Stimulated activated CD8-positive, alpha-beta memory T cell treated with anti-CD3 and anti-CD28 coated beads, Interleukin-12 subunit alpha, Interleukin-12 subunit beta, amount 100 ng/mL, for 4 hours (primary cell): Measurements from ENCODE around the gene GAN.
"Not testable (repeated sequence)": the region's sequence is repeated elsewhere in the genome, so short reads cannot be mapped to it uniquely, and the experiment has no call there.

Experiments used
- DNase-seq: peaks from one replicate; pipeline ENCODE4 v3.0.0-alpha.2; 2020; ENCODE audit warnings: low read depth

The GAN gene

GRCh38 chr16:81310045-81310644, 4.6 kb upstream of the GAN start:
- no peak for DNase-seq

GRCh38 chr16:81311762-81312161, 3.0 kb upstream of the GAN start:
- DNase-seq: no peak

- DNase-seq: no peak
These were observed 810 bp upstream of the GAN start for GRCh38 chr16:81313701-81314602.

GRCh38 chr16:81315271-81316175, 761 bp downstream of the GAN start:
- peak; percentile 29 for DNase-seq

GRCh38 chr16:81316176-81316496, 1.4 kb downstream of the GAN start:
- DNase-seq: no peak

- DNase-seq: no peak
These were observed 3.9 kb downstream of the GAN start for GRCh38 chr16:81318711-81319110.

- DNase-seq: no peak
These were observed 4.6 kb downstream of the GAN start for GRCh38 chr16:81319221-81319912.

GRCh38 chr16:81321039-81321438, 6.3 kb downstream of the GAN start:
- no peak for DNase-seq

- no peak for DNase-seq
These were observed 6.8 kb downstream of the GAN start for GRCh38 chr16:81321536-81321935.

- DNase-seq: no peak
These were observed 10.0 kb downstream of the GAN start for GRCh38 chr16:81324808-81325207.

- no peak for DNase-seq
These were observed 12.2 kb downstream of the GAN start for GRCh38 chr16:81327011-81327410.

GRCh38 chr16:81327447-81328196, 12.9 kb downstream of the GAN start:
- no peak for DNase-seq

- no peak for DNase-seq
These were observed 15.2 kb downstream of the GAN start for GRCh38 chr16:81329947-81330346.

GRCh38 chr16:81333356-81333755, 18.6 kb downstream of the GAN start:
- DNase-seq: no peak

- no peak for DNase-seq
These were observed 20.9 kb downstream of the GAN start for GRCh38 chr16:81335669-81336068.

GRCh38 chr16:81337097-81337496, 22.3 kb downstream of the GAN start:
- DNase-seq: no peak

GRCh38 chr16:81345172-81345571, 30.4 kb downstream of the GAN start:
- DNase-seq: not testable (repeated sequence)

GRCh38 chr16:81347425-81347824, 32.7 kb downstream of the GAN start:
- DNase-seq: no peak

- DNase-seq: no peak
These were observed 35.0 kb downstream of the GAN start for GRCh38 chr16:81349608-81350305.

- no peak for DNase-seq
These were observed 35.5 kb downstream of the GAN start for GRCh38 chr16:81350306-81350615.

- no peak for DNase-seq
These were observed 39.1 kb downstream of the GAN start for GRCh38 chr16:81353895-81354294.
